HEK293 (cell line): ENCODE measurements around the gene USP2.

Experiments used
- CTCF ChIA-PET: fragments of 350-600 bp; formaldehyde crosslinking; extraction: SDS; loops from one replicate; lab custom pipeline; 2021; ENCODE audit warnings: antibody characterized with exemption; lab: Yijun Ruan, JAX
- POLR2A ChIA-PET: fragments of 300-600 bp; formaldehyde crosslinking; extraction: SDS; loops from one replicate; lab custom pipeline; 2020; ENCODE audit warnings: antibody characterized with exemption, inconsistent platforms; lab: Yijun Ruan, JAX
- H3K27ac ChIP-seq: fragments of 200-500 bp; sonication (Bioruptor generic); 2 replicates; pipeline ENCODE4 v1.5.1; 2014; ENCODE audit warnings: low read depth, low read length, control low read depth, inconsistent platforms; ENCODE audit errors: extremely low read depth
- H3K36me3 ChIP-seq, 2 experiments: fragments of 200-500 bp in 1 of 2; sonication (Bioruptor generic) in 1 of 2; 1 replicate in 1 of 2; 2 replicates in 1 of 2; pipeline ENCODE4 v1.5.1; 2014 to 2017; ENCODE audit warnings: inconsistent platforms in 2 of 2, low read length in 2 of 2; ENCODE audit not compliant: control insufficient read depth in 2 of 2, insufficient read depth in 1 of 2
- H3K4me1 ChIP-seq: fragments of 200-500 bp; sonication (Bioruptor generic); 2 replicates; pipeline ENCODE4 v1.5.1; 2014; ENCODE audit warnings: mild to moderate bottlenecking, low read length, inconsistent platforms; ENCODE audit not compliant: control insufficient read depth, insufficient read depth
- H3K4me3 ChIP-seq: 2 replicates; pipeline ENCODE4 v1.5.1; 2011; ENCODE audit warnings: low read depth, mild to moderate bottlenecking, control low read depth, low read length, moderate library complexity
- H3K9me3 ChIP-seq: fragments of 200-500 bp; sonication (Bioruptor generic); 2 replicates; pipeline ENCODE4 v1.5.1; 2014; ENCODE audit warnings: low read depth, low read length, inconsistent platforms; ENCODE audit not compliant: control insufficient read depth, insufficient read depth
- EGR2 ChIP-seq: fragments of 450-650 bp; formaldehyde crosslinking; IDR thresholded peaks from 2 replicates; pipeline ENCODE4 v1.5.1; 2016; ENCODE audit warnings: low read depth, missing biosample characterization, missing genetic modification characterization
- GLIS1 ChIP-seq: fragments of 450-650 bp; formaldehyde crosslinking; IDR thresholded peaks from 2 replicates; pipeline ENCODE4 v1.5.1; 2016; ENCODE audit warnings: missing biosample characterization, missing genetic modification characterization
- SALL2 ChIP-seq: fragments of 450-650 bp; formaldehyde crosslinking; IDR thresholded peaks from 2 replicates; pipeline ENCODE4 v1.5.0; 2017; ENCODE audit warnings: missing biosample characterization, mild to moderate bottlenecking, missing genetic modification characterization, borderline replicate concordance
- TCF7L2 ChIP-seq: IDR thresholded peaks from 2 replicates; pipeline ENCODE4 v1.6.1; 2011; ENCODE audit warnings: low read depth, mild to moderate bottlenecking, inconsistent platforms, low read length, moderate library complexity, borderline replicate concordance
- ZBTB8A ChIP-seq: fragments of 450-650 bp; formaldehyde crosslinking; IDR thresholded peaks from 2 replicates; pipeline ENCODE4 v1.5.1; 2016; ENCODE audit warnings: missing biosample characterization, missing genetic modification characterization
- ZFHX2 ChIP-seq: fragments of 450-650 bp; formaldehyde crosslinking; conservative IDR thresholded peaks from 2 replicates; pipeline ENCODE4 v1.5.1; 2016; ENCODE audit warnings: missing biosample characterization, missing genetic modification characterization
- ZFP69B ChIP-seq: fragments of 450-650 bp; formaldehyde crosslinking; IDR thresholded peaks from 2 replicates; pipeline ENCODE4 v1.5.1; 2016; ENCODE audit warnings: missing biosample characterization, missing genetic modification characterization
- ZNF174 ChIP-seq: fragments of 450-650 bp; formaldehyde crosslinking; IDR thresholded peaks from 2 replicates; pipeline ENCODE4 v1.5.0; 2017; ENCODE audit warnings: missing biosample characterization, mild to moderate bottlenecking, missing genetic modification characterization
- ZNF335 ChIP-seq: fragments of 450-650 bp; formaldehyde crosslinking; conservative IDR thresholded peaks from 2 replicates; pipeline ENCODE4 v1.5.1; 2016; ENCODE audit warnings: missing biosample characterization, missing genetic modification characterization
- ZNF423 ChIP-seq: fragments of 450-650 bp; formaldehyde crosslinking; IDR thresholded peaks from 2 replicates; pipeline ENCODE4 v1.5.1; 2016; ENCODE audit warnings: missing biosample characterization, missing genetic modification characterization
- ZNF623 ChIP-seq: fragments of 450-650 bp; formaldehyde crosslinking; IDR thresholded peaks from 2 replicates; pipeline ENCODE4 v1.5.1; 2016; ENCODE audit warnings: missing biosample characterization, missing genetic modification characterization
- ZNF626 ChIP-seq: fragments of 450-650 bp; sonication (Bioruptor Pico); formaldehyde crosslinking; IDR thresholded peaks from 2 replicates; pipeline ENCODE4 v1.5.1; 2018; ENCODE audit warnings: missing biosample characterization, missing genetic modification characterization, inconsistent platforms
- TF ChIP-seq, protein P1 (sequence below): fragments of 450-650 bp; formaldehyde crosslinking; IDR thresholded peaks from 2 replicates; pipeline ENCODE4 v1.5.1; 2016; ENCODE audit warnings: missing biosample characterization, missing genetic modification characterization
- TF ChIP-seq, protein P2 (sequence below): fragments of 450-650 bp; formaldehyde crosslinking; IDR thresholded peaks from 2 replicates; pipeline ENCODE4 v1.5.1; 2017; ENCODE audit warnings: missing biosample characterization, missing genetic modification characterization
- TF ChIP-seq, protein P3 (sequence below): fragments of 450-650 bp; formaldehyde crosslinking; IDR thresholded peaks from 2 replicates; pipeline ENCODE4 v1.5.1; 2016; ENCODE audit warnings: missing biosample characterization, missing genetic modification characterization
- TF ChIP-seq, protein P4 (sequence below): fragments of 450-650 bp; formaldehyde crosslinking; IDR thresholded peaks from 2 replicates; pipeline ENCODE4 v1.5.1; 2016; ENCODE audit warnings: missing biosample characterization, missing genetic modification characterization, low read depth
- TF ChIP-seq, protein P5 (sequence below): fragments of 450-650 bp; formaldehyde crosslinking; IDR thresholded peaks from 2 replicates; pipeline ENCODE4 v1.5.1; 2016; ENCODE audit warnings: missing biosample characterization, missing genetic modification characterization

The USP2 gene

DNA sequence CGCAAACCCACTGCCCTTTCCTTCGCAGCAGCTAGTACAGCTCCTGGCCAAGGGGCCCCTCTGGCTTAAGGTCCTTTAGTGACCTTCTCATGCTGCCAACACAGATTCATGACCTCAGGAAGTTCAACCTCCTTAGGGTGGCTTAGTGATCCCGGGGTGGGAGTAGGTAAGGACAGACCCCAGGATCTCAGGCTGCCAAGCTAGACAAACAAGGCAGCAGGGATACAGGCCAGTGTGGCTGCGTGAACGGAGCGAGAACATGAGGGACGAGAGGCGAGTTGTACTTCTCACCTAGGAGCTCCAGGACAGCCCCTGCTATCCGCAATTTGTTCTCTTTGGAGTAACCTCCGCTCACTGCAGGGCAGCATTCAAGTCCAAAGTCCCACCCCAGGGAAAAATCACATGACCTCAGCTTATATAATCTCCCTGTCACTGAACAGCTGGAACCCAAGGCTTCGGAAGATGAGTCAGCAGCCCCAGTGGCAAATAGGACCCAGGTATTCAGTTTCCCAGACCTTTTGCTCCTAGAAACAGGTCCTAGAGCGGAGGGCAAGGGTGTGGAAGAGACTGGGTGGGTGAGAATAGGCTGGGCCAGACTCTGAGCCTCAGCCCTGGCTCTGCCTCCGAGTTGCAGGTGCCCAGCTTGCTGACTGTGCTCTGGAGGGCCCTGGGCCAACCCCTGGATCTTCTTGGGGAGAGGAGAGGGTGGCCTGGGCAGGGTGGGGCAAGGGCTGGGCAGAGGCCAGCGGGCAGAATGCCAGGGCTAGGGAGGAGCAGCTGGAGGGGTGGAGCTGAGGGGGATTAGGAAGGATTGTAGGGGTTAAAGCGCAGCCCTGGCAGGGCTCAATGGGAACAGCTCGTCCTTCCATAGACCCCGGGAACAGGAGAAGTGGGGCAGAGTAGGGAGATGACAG lies 13.1 kb downstream of the USP2 start (continued):
- TF ChIP-seq, protein P1, sequence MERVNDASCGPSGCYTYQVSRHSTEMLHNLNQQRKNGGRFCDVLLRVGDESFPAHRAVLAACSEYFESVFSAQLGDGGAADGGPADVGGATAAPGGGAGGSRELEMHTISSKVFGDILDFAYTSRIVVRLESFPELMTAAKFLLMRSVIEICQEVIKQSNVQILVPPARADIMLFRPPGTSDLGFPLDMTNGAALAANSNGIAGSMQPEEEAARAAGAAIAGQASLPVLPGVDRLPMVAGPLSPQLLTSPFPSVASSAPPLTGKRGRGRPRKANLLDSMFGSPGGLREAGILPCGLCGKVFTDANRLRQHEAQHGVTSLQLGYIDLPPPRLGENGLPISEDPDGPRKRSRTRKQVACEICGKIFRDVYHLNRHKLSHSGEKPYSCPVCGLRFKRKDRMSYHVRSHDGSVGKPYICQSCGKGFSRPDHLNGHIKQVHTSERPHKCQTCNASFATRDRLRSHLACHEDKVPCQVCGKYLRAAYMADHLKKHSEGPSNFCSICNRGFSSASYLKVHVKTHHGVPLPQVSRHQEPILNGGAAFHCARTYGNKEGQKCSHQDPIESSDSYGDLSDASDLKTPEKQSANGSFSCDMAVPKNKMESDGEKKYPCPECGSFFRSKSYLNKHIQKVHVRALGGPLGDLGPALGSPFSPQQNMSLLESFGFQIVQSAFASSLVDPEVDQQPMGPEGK: 0 out of 2 replicates have a peak, but pooled peaks have one; percentile 22
- TF ChIP-seq ZBTB8A (0 out of 2 replicates have a peak, but pooled peaks have one; percentile 18), ZNF335 (tag by site-specific recombination) (peak; percentile 33; the same call in 1 of the 2 replicates)
- TF ChIP-seq, protein P2, sequence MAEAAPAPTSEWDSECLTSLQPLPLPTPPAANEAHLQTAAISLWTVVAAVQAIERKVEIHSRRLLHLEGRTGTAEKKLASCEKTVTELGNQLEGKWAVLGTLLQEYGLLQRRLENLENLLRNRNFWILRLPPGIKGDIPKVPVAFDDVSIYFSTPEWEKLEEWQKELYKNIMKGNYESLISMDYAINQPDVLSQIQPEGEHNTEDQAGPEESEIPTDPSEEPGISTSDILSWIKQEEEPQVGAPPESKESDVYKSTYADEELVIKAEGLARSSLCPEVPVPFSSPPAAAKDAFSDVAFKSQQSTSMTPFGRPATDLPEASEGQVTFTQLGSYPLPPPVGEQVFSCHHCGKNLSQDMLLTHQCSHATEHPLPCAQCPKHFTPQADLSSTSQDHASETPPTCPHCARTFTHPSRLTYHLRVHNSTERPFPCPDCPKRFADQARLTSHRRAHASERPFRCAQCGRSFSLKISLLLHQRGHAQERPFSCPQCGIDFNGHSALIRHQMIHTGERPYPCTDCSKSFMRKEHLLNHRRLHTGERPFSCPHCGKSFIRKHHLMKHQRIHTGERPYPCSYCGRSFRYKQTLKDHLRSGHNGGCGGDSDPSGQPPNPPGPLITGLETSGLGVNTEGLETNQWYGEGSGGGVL: peak; percentile 30; the same call in 1 of the 2 replicates

DNA sequence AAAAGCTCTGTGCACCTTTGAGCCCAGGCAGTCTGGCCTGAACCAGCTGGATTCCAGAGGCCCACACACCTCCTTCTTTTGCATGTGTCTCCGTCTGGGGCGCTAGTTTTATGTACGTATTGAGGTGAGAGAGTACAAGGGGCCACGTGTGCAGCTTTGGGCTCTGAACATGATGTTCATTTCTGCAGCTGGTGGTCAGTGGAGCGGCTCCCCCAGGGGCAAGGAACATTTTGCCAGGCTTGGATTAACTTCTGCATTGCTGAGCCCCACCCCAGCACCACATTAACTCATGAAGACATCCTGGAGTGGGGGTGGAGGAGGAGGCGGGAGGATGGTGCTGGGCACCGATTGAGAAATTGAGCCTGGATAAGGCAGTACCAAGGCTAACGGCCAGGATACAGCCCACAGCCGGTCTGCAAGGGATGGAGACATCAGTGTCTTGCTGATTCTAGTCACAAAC lies 13.8 kb downstream of the USP2 start:
- Histone ChIP-seq H3K36me3 (no peaks in the 10 kb centered on the region), H3K4me1 (peaks cover 2% of the 10 kb centered on the region; the same call in 1 of the 2 replicates), H3K9me3 (no peaks in the 10 kb centered on the region)
- POLR2A ChIA-PET: interaction anchor here (0.7 to 1.8 kb wide), 2 partner anchors 29 to 282 kb away, joined by 3 to 20 read pairs; no protein-coding TSS in a partner anchor
- TF ChIP-seq GLIS1 (no peak), EGR2 (peak; percentile 28; the same call in 1 of the 2 replicates), ZFHX2 (tag by site-specific recombination) (peak; percentile 52), ZNF174 (no peak)
- TF ChIP-seq, all 188 proteins: peak for 2
- Histone ChIP-seq H3K4me3 (no peak overlapping the region), H3K27ac (no peak overlapping the region)
- CTCF ChIA-PET: interaction anchor here (0.5 to 5.4 kb wide), 12 partner anchors 9 to 438 kb away, joined by 3 to 59 read pairs (median 4); partner anchors contain the start of genes C1QTNF5 and USP2

DNA sequence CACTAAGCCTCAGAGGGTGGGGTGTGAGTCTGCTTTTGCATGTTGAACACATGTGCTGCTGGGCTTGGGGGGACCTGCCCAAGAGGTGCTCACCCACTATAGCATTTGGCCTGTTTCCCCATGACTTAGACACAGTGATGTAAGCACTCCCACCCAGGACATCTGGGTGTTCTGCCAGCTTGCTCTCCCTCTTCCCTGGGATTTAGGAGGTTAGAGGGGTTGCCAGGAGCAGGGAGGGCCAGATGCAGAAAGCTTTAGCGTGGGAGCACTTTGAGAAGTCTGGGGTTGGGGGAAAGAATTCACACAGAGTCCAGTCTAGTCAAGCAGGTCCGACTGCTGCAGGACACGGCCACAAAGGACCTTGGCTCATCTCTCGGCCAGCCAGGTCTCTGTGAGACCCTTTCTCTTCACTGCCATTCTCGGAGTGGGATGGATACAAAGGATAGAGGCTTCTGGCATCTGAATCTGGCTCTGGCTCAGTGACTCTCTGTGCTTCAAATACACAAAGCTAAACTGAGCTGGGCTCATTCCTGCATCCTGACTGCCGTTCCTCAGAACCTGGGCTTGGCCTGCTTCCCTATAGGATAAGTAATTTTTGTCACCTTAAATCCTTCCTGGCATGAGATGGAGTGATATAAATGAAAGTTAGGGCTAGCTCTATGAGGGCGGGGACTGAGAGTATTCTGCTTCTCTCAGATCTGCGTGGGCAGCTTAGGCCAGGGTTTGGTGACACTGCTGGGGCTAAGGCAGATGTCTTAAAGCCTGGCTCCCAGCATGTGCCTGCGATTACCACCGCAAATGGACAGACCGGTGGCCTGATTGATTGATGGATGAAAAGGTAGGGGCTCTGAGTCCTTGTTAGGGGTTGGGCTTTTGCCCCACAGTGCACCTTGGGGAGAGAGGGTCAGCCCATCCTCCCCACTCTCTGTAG lies 14.5 kb downstream of the USP2 start:
- ChIA-PET CTCF (interaction anchor here (0.5 to 5.4 kb wide), 8 partner anchors 10 to 166 kb away, joined by 3 to 59 read pairs (median 4); partner anchors contain the start of genes C1QTNF5 and USP2), POLR2A (interaction anchor here (0.8 kb wide), 1 partner anchor 29 kb away, joined by 3 read pairs; no protein-coding TSS in a partner anchor)
- Histone ChIP-seq H3K27ac (no peak overlapping the region), H3K36me3 (no peaks in the 10 kb centered on the region), H3K9me3 (no peaks in the 10 kb centered on the region), H3K4me1 (peaks cover 7% of the 10 kb centered on the region), H3K4me3 (no peak overlapping the region)
- TF ChIP-seq ZFP69B (tag by site-specific recombination): no peak
- no peak for TF ChIP-seq ZNF423 (tag by site-specific recombination)
- no peak for TF ChIP-seq ZNF626 (tag by site-specific recombination)
- TF ChIP-seq, protein P3, sequence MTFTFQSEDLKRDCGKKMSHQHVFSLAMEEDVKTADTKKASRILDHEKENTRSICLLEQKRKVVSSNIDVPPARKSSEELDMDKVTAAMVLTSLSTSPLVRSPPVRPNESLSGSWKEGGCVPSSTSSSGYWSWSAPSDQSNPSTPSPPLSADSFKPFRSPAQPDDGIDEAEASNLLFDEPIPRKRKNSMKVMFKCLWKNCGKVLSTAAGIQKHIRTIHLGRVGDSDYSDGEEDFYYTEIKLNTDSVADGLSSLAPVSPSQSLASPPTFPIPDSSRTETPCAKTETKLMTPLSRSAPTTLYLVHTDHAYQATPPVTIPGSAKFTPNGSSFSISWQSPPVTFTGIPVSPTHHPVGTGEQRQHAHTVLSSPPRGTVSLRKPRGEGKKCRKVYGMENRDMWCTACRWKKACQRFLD (tag by site-specific recombination): no peak
- TF ChIP-seq, protein P4, sequence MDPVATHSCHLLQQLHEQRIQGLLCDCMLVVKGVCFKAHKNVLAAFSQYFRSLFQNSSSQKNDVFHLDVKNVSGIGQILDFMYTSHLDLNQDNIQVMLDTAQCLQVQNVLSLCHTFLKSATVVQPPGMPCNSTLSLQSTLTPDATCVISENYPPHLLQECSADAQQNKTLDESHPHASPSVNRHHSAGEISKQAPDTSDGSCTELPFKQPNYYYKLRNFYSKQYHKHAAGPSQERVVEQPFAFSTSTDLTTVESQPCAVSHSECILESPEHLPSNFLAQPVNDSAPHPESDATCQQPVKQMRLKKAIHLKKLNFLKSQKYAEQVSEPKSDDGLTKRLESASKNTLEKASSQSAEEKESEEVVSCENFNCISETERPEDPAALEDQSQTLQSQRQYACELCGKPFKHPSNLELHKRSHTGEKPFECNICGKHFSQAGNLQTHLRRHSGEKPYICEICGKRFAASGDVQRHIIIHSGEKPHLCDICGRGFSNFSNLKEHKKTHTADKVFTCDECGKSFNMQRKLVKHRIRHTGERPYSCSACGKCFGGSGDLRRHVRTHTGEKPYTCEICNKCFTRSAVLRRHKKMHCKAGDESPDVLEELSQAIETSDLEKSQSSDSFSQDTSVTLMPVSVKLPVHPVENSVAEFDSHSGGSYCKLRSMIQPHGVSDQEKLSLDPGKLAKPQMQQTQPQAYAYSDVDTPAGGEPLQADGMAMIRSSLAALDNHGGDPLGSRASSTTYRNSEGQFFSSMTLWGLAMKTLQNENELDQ: no peak
- no peak for TF ChIP-seq ZNF623 (tag by site-specific recombination)
- TF ChIP-seq TCF7L2: no peak
- TF ChIP-seq, protein P5, sequence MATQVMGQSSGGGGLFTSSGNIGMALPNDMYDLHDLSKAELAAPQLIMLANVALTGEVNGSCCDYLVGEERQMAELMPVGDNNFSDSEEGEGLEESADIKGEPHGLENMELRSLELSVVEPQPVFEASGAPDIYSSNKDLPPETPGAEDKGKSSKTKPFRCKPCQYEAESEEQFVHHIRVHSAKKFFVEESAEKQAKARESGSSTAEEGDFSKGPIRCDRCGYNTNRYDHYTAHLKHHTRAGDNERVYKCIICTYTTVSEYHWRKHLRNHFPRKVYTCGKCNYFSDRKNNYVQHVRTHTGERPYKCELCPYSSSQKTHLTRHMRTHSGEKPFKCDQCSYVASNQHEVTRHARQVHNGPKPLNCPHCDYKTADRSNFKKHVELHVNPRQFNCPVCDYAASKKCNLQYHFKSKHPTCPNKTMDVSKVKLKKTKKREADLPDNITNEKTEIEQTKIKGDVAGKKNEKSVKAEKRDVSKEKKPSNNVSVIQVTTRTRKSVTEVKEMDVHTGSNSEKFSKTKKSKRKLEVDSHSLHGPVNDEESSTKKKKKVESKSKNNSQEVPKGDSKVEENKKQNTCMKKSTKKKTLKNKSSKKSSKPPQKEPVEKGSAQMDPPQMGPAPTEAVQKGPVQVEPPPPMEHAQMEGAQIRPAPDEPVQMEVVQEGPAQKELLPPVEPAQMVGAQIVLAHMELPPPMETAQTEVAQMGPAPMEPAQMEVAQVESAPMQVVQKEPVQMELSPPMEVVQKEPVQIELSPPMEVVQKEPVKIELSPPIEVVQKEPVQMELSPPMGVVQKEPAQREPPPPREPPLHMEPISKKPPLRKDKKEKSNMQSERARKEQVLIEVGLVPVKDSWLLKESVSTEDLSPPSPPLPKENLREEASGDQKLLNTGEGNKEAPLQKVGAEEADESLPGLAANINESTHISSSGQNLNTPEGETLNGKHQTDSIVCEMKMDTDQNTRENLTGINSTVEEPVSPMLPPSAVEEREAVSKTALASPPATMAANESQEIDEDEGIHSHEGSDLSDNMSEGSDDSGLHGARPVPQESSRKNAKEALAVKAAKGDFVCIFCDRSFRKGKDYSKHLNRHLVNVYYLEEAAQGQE (tag by site-specific recombination): no peak
- TF ChIP-seq SALL2 (tag by site-specific recombination): no peak
